ENCODE data around the gene USP6.

GRCh38 chr17:5138616-5139457 is 23.0 kb downstream of the USP6 start:
- no peak for TF ChIP-seq POLR2A (IDR thresholded peaks at IDR 0.05)
- TF ChIP-seq, protein P1, sequence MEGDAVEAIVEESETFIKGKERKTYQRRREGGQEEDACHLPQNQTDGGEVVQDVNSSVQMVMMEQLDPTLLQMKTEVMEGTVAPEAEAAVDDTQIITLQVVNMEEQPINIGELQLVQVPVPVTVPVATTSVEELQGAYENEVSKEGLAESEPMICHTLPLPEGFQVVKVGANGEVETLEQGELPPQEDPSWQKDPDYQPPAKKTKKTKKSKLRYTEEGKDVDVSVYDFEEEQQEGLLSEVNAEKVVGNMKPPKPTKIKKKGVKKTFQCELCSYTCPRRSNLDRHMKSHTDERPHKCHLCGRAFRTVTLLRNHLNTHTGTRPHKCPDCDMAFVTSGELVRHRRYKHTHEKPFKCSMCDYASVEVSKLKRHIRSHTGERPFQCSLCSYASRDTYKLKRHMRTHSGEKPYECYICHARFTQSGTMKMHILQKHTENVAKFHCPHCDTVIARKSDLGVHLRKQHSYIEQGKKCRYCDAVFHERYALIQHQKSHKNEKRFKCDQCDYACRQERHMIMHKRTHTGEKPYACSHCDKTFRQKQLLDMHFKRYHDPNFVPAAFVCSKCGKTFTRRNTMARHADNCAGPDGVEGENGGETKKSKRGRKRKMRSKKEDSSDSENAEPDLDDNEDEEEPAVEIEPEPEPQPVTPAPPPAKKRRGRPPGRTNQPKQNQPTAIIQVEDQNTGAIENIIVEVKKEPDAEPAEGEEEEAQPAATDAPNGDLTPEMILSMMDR (IDR thresholded peaks at IDR 0.05) = no peak

All from right lobe of liver (tissue), 4 donors.